Myometrial cell (primary cell): ENCODE results near the gene HMGCS2. TPM values are rescaled to one million over a fixed set of nuclear protein-coding genes. Genes with fewer than 3 reads are reported as not detected.

Source experiments
- total RNA-seq: library from RNA; depleted of rRNA; stranded (reverse); fragments of >200 nt; gene quantifications from 2 replicates; pipeline ENCODE4 v1.2.3, GENCODE V29; 2015

HMGCS2 gene
- total RNA-seq: not detected in 2 replicates

DNA sequence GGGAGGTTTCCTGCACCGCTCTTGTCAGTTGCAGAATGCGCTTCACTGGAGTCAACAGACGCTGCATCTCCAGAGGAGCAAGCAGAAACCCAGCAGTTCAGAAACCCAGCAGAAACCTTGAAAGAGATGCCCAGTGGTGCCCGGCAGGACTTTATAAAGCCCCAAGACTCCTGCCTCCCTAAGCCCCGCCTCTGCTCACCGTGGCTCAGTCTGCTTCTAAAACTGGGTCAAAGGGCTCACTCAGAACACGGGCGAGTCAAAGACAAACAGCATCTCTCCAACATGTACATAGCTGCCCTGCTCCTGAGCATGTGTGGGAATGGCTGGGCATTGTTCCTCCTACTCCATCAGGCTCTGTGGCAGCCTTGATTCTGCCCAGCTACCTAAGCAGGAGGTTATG, at the start of gene HMGCS2:
HMGCS2 (minus strand) TSS at position 128 of the 400 bp plus-strand sequence; CDS start at position 67, 61 bp downstream.

GRCh38 chr1:119811387-119811786, 42.7 kb upstream of the HMGCS2 start, which contains the start of gene REG4:
TSS of gene REG4 (minus strand) at chr1:119811460. CDS start at chr1:119808769, 2,691 bp downstream.

DNA sequence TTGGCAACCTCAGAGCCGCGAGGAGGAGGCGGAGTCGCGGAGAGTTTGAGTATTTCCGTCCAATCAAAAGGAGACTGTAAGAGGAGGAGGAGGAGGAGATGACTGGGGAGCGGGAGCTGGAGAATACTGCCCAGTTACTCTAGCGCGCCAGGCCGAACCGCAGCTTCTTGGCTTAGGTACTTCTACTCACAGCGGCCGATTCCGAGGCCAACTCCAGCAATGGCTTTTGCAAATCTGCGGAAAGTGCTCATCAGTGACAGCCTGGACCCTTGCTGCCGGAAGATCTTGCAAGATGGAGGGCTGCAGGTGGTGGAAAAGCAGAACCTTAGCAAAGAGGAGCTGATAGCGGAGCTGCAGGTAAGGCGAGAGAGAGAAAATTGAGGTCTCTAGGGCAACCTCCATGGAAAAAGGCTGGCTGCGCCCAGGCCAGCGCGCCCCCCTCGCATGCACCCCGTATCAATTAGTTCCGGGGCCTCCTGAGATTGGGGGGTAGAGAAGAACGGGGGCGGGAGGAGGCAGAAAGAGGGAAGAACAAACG, 56.8 kb downstream of the HMGCS2 start, which contains the start of gene PHGDH:
PHGDH (plus strand) TSS at position 131 of the 538 bp plus-strand sequence; CDS start at position 220, 89 bp downstream.

Other genes starting within 250 kb of the HMGCS2 start
- gene ZNF697, start 120.6 kb downstream of the HMGCS2 start, total RNA-seq: 7.8 and 11.2 TPM in 2 replicates
- gene PHGDH, start 57.0 kb downstream of the HMGCS2 start, total RNA-seq: 266 and 298 TPM in 2 replicates
- gene REG4, start 42.6 kb upstream of the HMGCS2 start, total RNA-seq: 0.89 TPM in 1 of 2 replicates, not detected in the other
- not detected in 2 replicates for gene ADAM30, start 127.6 kb upstream of the HMGCS2 start, total RNA-seq